Duodenal mucosa (tissue), 2 donors: ENCODE data around the gene EFCC1.
A peak's percentile ranks its signal among the peaks of the same experiment; 100 is the strongest.

Experiments used
- H3K27ac ChIP-seq: one replicate; pipeline ENCODE4 v1.7.0; 2013; ENCODE audit warnings: low read depth, low read length
- H3K27me3 ChIP-seq, 2 donors: one replicate each; pipeline ENCODE4 v1.7.0; 2013; ENCODE audit warnings: low read length in 2 of 2, control low read depth in 1 of 2; ENCODE audit not compliant: insufficient read depth in 2 of 2, control insufficient read depth in 1 of 2
- H3K36me3 ChIP-seq, 2 donors: one replicate each; pipeline ENCODE4 v1.7.0; 2013; ENCODE audit warnings: low read length in 2 of 2, control low read depth in 1 of 2; ENCODE audit not compliant: insufficient read depth in 2 of 2, control insufficient read depth in 1 of 2
- H3K4me1 ChIP-seq, 2 donors: one replicate each; pipeline ENCODE4 v1.7.0; 2013; ENCODE audit warnings: low read length in 2 of 2, control low read depth in 1 of 2; ENCODE audit not compliant: insufficient read depth in 2 of 2, control insufficient read depth in 1 of 2
- H3K4me3 ChIP-seq, 2 donors: one replicate each; pipeline ENCODE4 v1.7.0; 2013; ENCODE audit warnings: low read length in 2 of 2, low read depth in 1 of 2
- H3K9ac ChIP-seq, 2 donors: one replicate each; pipeline ENCODE4 v1.7.0; 2013; ENCODE audit warnings: low read length in 2 of 2, low read depth in 1 of 2
- H3K9me3 ChIP-seq, 2 donors: one replicate each; pipeline ENCODE4 v1.7.0; 2013; ENCODE audit warnings: low read length in 2 of 2, control low read depth in 1 of 2; ENCODE audit not compliant: control insufficient read depth in 1 of 2

Gene EFCC1

DNA sequence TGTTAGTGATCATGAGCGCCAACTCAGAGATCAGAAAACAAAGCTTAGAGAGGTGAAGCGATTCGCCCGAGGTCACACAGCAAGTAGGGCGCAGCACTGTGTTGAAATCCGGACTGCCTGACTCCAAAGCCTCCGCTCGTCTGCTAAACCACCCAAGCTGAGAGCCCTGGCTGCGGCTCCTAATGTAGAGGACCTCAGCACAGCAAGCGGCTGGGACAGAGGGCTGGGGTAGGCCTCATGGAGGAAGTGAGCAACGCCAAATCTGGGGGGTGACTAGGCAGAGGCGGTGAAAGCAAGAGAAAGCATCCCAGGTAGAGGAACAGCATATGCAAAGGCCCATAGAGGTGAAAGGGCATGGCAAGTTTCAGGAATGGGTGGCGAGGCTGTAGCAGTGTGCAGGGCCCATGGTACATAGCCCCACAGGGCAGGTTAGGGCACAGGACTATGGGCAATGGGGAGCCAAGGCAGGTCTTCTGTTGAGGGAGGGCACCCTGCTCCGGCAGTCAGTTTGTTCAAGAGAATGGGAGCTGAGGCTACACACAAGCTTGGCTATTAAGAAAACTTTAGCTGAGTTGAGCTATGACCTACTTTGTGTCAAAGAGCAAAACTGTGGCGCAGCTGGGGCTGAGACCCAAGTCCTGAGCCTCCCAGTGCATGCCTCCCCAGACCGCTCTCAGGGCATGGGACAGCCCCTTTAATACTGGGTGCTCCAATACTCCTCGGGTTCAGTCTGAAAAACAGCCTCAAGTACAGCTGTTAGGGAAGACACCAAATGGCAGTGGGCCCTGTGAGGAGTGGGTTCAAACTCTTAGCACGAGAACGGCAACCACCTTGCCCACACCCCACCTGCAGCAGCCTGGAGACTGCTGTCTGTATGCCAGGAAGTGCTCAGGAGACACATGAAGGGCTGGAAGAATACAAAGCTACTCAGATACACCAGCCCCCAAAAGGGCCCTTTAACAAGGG, 6.2 kb upstream of the EFCC1 start:
- no peak overlapping the region for H3K9ac ChIP-seq
- H3K9me3 ChIP-seq = no peaks in the 10 kb centered on the region
- H3K36me3 ChIP-seq = no peaks in the 10 kb centered on the region
- H3K27ac ChIP-seq = no peak overlapping the region
- peak overlapping the region; percentile 16 to 54 for H3K4me3 ChIP-seq
- H3K4me1 ChIP-seq = peaks cover 15 to 18% of the 10 kb centered on the region in 2 donors
- H3K27me3 ChIP-seq = peaks cover 18 to 19% of the 10 kb centered on the region in 2 donors

DNA sequence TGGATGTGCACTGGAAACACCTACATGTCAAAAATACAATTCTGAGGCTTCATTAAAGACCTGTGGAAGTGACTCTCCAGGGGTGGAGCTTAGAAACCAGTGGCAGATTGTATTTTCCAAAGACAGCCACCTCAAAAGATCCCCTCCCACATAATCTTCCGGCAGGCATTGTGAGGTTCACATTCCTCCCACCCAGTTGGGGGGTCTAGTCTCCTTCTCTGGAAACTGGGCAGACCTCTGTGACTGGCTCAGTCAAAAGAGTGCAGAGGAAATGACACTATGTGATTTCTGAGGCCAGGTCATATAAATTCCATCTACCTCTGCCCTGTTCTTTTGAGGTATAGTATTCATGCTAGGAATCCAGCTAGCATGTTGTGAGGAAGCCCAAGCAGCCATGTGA, 5.4 kb upstream of the EFCC1 start:
- no peaks in the 10 kb centered on the region for H3K9me3 ChIP-seq
- H3K9ac ChIP-seq = no peak overlapping the region
- no peak overlapping the region for H3K4me3 ChIP-seq
- no peaks in the 10 kb centered on the region for H3K36me3 ChIP-seq
- peaks cover 15 to 18% of the 10 kb centered on the region in 2 donors for H3K4me1 ChIP-seq
- H3K27ac ChIP-seq = no peak overlapping the region
- peaks cover 27% of the 10 kb centered on the region in 2 donors for H3K27me3 ChIP-seq

- no peaks in the 10 kb centered on the region for H3K36me3 ChIP-seq
- no peak overlapping the region for H3K9ac ChIP-seq
- no peaks in the 10 kb centered on the region for H3K9me3 ChIP-seq
- H3K27ac ChIP-seq = no peak overlapping the region
- H3K4me1 ChIP-seq = peaks cover 15 to 18% of the 10 kb centered on the region in 2 donors
- H3K4me3 ChIP-seq = no peak overlapping the region
- H3K27me3 ChIP-seq = peaks cover 31 to 32% of the 10 kb centered on the region in 2 donors
These were observed 4.9 kb upstream of the EFCC1 start for GRCh38 chr3:128996200-128996599.

DNA sequence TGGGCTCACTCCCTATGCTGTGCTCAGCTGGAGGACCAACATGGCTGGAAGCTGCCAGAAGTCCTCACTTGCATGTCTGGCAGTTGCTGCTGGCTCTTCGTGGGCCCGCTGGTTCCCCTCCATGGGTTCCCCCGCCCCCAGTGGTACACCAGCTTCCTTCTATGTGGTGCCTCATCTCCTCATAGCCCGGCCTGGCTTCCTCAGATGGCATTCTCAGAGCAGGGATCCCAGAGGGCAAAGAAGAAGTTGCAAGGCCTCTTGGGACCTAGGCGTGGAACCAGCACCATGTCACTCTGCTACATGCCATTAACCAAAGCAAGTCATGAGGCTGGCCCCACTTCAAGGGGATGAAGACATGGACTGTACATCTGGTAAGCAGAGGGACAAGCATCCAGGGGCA, 4.4 kb upstream of the EFCC1 start:
- H3K4me1 ChIP-seq = peaks cover 15 to 18% of the 10 kb centered on the region in 2 donors
- no peaks in the 10 kb centered on the region for H3K36me3 ChIP-seq
- H3K4me3 ChIP-seq = no peak overlapping the region
- no peaks in the 10 kb centered on the region for H3K9me3 ChIP-seq
- H3K27me3 ChIP-seq = peaks cover 33 to 37% of the 10 kb centered on the region in 2 donors
- H3K9ac ChIP-seq = no peak overlapping the region
- no peak overlapping the region for H3K27ac ChIP-seq

DNA sequence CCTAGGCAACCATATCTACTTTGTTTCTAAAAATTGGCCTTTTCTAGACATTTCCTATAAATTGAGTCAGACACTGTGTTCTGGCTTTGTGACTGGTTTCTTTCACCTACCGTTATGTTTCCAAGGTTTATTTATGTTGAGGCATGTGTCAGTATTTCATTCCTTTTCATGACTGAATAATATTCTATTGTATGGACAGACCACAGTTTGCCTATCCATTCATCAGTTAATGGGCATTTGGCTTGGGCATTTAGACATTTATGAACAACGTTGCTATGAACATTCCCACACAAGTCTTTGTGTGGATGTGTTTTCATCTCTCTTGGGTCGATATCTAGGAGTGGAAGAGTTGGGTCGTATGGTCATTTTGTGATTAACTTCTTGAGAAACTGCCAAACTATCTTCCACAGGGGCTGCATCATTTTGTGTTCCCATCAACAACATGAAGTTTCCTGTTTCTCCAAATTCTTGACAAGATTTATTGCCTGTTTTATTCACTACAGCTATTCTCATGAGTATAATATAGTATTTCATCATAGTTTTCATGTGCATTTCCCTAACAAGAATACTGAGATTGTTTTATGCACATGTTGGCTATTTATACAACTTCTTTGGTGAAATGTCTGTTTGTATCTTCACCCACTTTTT, 3.5 kb upstream of the EFCC1 start:
- Histone ChIP-seq H3K9ac (no peak overlapping the region), H3K4me1 (peaks cover 15 to 18% of the 10 kb centered on the region in 2 donors), H3K9me3 (no peaks in the 10 kb centered on the region), H3K36me3 (no peaks in the 10 kb centered on the region), H3K27me3 (peaks cover 39 to 45% of the 10 kb centered on the region in 2 donors), H3K4me3 (no peak overlapping the region), H3K27ac (no peak overlapping the region)

DNA sequence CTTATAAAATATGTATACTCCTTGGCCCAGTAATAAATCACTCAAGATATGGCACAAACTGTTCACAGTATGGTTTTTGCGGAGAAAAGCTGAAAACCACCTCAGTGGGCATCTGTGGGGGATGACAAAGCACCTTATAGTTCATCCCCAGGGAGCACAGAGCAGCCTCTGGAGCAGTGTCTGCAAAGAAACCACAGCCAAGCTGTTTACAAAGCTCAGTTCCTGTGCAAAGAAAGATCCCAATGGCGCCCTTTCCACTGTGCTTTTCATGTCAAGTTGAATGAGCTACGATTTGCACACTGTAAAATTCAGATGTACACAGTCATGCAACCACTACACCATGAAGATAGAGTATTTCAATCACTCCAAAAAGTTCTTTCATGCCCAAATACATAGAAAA, 2.5 kb upstream of the EFCC1 start:
- Histone ChIP-seq H3K4me1 (peaks cover 12 to 19% of the 10 kb centered on the region in 2 donors), H3K36me3 (no peaks in the 10 kb centered on the region), H3K27me3 (peaks cover 38 to 45% of the 10 kb centered on the region in 2 donors), H3K9me3 (no peaks in the 10 kb centered on the region), H3K9ac (no peak overlapping the region), H3K27ac (no peak overlapping the region), H3K4me3 (no peak overlapping the region)

DNA sequence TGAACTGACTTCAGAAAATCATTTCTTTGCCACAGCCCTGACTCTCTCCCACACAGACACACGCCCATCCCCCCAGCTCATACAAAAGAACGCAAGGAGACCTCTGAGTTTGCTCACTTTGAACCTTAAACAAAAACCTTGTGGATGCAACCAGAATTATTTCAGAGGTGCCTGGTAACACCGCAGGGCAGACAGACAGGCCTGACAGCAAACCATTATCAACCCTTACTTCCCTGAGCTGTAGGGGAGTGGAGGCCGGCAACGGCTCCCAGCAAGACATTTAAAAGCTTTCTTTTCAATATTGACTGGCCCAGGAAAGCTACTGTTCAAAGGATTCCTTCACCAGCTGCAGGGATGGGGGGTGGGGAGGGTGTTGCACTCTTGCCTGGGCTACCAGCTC, 2.0 kb upstream of the EFCC1 start:
- Histone ChIP-seq H3K9ac (no peak overlapping the region), H3K4me1 (peaks cover 11 to 18% of the 10 kb centered on the region in 2 donors), H3K27me3 (peaks cover 36 to 45% of the 10 kb centered on the region in 2 donors), H3K9me3 (no peaks in the 10 kb centered on the region), H3K4me3 (no peak overlapping the region), H3K36me3 (no peaks in the 10 kb centered on the region), H3K27ac (no peak overlapping the region)

GRCh38 chr3:129000742-129001100, 383 bp upstream of the EFCC1 start:
- Histone ChIP-seq H3K27ac (no peak overlapping the region), H3K4me3 (peak overlapping the region; percentile 51 to 63), H3K9ac (no peak overlapping the region)

DNA sequence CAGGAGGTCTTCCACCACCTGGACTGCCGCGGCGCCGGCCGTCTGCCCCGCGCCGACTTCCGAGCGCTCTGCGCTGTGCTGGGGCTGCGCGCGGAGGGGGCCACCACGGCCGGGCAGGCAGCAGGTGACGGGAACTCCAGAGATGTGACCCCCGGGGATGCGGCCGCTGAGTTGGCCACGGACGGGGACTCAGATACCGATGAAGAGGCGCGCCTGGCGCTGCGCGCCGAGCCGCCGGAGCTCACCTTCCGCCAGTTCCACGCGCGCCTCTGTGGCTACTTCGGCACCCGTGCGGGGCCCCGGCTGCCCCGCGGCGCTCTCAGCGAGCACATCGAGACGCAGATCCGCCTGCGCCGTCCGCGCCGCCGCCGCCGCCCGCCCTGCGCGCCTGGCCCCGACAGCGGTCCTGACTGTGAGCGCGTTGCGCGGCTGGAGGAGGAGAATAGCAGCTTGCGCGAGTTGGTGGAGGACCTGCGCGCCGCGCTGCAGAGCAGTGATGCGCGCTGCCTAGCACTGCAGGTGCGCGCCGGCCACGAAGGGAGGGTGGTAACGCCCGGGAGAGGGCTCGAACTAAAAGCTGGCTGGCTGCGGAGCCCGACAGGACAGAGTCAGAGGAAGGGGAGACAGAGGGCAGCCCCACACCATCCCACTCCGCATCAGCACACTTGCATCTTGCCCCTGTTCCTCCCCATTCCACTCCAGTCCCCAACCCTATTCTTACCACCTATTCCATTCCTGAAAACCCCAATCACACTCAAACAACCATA, 885 bp downstream of the EFCC1 start:
- no peak overlapping the region for H3K9ac ChIP-seq
- peaks cover 24 to 25% of the 10 kb centered on the region in 2 donors for H3K4me1 ChIP-seq
- H3K4me3 ChIP-seq = peak overlapping the region; percentile 51 to 63
- H3K27ac ChIP-seq = no peak overlapping the region
- H3K36me3 ChIP-seq = no peaks in the 10 kb centered on the region
- H3K9me3 ChIP-seq = no peaks in the 10 kb centered on the region
- peaks cover 35 to 36% of the 10 kb centered on the region in 2 donors for H3K27me3 ChIP-seq

More at GRCh38 chr3:129000742-129001100, 383 bp upstream of the EFCC1 start:
- no peaks in the 10 kb centered on the region for H3K36me3 ChIP-seq
- H3K4me1 ChIP-seq = peaks cover 21 to 23% of the 10 kb centered on the region in 2 donors
- no peaks in the 10 kb centered on the region for H3K9me3 ChIP-seq
- peaks cover 36 to 40% of the 10 kb centered on the region in 2 donors for H3K27me3 ChIP-seq
